Umbilical cord (tissue), 2 donors: ENCODE measurements around the gene AIFM2. TPM values are rescaled to one million over a fixed set of nuclear protein-coding genes. Genes with fewer than 3 reads are reported as not detected.
"Not testable (repeated sequence)": the region's sequence is repeated elsewhere in the genome, so short reads cannot be mapped to it uniquely, and the experiment has no call there.

ENCODE experiments used
- DNase-seq: peaks from one replicate; pipeline ENCODE4 v3.0.0-alpha.2; 2015; ENCODE audit warnings: low spot score
- total RNA-seq: library from RNA; depleted of rRNA; stranded (reverse); fragments of >200 nt; gene quantifications from one replicate; pipeline ENCODE4 v1.2.3, GENCODE V29; 2014; ENCODE audit warnings: low replicate concordance; ENCODE audit not compliant: insufficient read depth

AIFM2 gene
- total RNA-seq, 1 donor from 2014 or later, result 2.6 TPM

GRCh38 chr10:70094250-70094649 lies 38.4 kb downstream of the AIFM2 start:
- DNase-seq, result no peak

GRCh38 chr10:70093335-70093944 lies 39.2 kb downstream of the AIFM2 start:
- no peak for DNase-seq

- DNase-seq, result no peak
Observed at GRCh38 chr10:70092389-70092718, 40.3 kb downstream of the AIFM2 start.

GRCh38 chr10:70090951-70091350 lies 41.7 kb downstream of the AIFM2 start:
- no peak for DNase-seq

- no peak for DNase-seq
Observed at GRCh38 chr10:70090013-70090412, 42.6 kb downstream of the AIFM2 start.

- DNase-seq, result no peak
Observed at GRCh38 chr10:70088308-70088698, 44.3 kb downstream of the AIFM2 start.

DNA sequence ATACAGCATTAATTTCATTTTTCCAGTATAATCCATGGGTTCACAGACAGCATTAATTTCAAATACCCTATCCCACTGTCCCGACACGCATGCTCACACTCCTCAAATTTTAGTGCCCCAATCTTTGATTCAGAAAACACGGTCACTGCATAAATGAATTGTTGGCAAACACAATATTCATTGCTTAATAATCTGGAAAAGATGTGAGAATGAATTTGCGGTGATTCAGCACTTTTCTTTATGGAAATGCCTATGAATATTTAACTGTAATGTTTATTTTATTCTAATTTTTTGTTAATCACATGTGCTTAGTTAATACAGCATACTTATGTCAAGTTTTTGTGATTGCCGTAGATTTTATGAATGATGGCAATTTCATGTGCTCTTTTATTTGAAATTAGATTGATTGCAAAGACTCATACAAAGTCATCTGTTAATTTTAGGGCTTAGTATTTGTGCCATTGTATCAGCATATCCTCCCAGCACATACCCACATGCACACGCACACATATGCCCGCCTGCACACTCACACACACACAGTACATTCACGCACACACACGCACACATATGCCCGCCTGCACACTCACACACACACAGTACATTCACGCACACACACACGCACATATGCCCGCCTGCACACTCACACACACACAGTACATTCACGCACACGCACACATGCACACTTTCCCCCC lies 44.9 kb downstream of the AIFM2 start:
- no peak for DNase-seq

DNA sequence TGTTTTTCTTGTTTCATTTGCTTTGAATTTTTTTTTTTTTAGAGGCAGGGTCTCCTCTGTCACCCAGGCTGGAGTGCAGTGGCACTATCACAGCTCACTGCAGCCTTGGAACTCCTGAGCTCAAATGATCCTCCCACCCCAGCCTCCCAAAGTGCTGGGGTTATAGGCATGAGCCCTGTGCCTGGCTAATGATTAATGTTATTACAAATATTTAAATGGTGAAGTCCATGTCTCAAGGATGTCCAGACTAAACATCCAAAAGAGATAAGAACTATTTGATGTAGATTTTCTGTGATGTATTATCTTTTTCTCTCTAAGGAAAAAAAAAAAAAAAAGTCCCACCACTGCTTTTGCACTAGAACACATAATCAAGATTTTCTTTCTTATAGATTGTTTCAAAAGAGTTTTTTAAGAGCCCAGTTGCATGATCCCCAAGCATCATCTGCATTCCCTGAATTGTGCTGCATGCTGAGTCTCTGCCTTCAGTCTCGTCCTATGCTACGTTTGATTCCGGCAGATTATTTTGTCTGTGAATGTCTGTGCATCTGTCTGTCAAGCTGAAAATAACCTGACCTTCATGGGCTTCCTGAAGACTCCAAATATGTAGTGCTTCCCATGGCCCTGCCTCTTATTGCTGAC lies 46.5 kb downstream of the AIFM2 start:
- DNase-seq, result no peak

GRCh38 chr10:70084189-70084588 lies 48.4 kb downstream of the AIFM2 start:
- no peak for DNase-seq

DNA sequence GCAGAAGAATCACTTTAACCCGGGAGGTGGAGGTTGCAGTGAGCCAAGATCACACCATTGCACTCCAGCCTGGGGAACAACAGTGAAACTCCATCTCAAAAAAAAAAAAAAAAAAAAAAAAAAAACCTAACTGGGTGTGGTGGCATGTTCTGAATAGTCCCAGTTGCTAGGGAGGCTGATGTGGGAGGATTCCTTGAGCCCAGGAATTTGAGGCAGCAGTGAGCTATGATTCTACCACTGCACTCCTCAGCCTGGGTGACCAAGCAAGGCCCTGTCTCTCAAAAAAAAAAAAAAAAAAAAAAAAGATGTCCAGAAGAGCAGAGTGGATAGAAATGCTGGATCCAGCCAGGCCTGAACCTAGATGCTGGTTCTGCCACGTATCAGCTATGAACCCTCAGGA lies 51.8 kb downstream of the AIFM2 start:
- DNase-seq, result not testable (repeated sequence)

GRCh38 chr10:70078937-70079336 lies 53.7 kb downstream of the AIFM2 start:
- DNase-seq, result no peak

- no peak for DNase-seq
Observed at GRCh38 chr10:70078329-70078728, 54.3 kb downstream of the AIFM2 start.

DNA sequence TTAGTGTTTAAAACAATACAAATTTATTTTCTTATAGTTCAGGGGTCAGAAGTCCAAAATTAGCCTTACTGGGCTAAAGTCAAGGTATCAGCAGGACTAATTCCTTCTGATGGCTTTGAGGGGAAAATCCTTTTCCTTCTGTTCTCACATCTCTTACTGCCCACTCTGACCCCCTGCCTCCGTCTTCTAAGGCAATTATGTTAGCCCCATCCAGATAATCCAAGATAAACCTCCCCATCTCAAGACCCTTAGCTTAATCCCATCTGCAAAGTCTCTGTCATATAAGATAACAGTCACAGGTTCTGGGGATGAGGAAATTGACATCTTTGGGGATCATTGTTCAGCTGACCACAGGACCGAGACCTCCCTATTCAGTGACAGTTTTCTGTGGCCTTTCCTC lies 57.7 kb downstream of the AIFM2 start:
- no peak for DNase-seq

GRCh38 chr10:70074165-70074564 lies 58.5 kb downstream of the AIFM2 start:
- DNase-seq, result peak; percentile 7

DNA sequence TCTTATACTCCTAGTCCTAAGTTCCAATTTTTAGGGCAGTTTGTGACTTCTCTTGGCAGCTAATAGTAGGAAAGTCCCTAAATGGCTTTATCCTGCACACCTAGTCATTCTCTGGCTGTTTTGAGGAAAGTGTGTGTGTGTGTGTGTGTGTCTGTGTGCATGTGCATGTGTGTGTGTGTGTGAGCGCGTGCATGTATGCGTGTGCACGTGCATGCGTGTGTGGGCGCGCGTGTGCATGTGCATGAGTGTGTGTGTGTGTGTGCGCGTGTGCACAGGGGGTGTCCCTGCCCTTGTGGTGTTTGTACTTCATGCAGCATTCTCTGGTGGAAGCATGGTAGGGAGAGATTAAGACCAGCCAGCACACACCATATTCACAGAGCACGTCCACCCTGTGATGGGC lies 61.8 kb downstream of the AIFM2 start:
- no peak for DNase-seq

GRCh38 chr10:70069346-70069745 lies 63.3 kb downstream of the AIFM2 start:
- no peak for DNase-seq

DNA sequence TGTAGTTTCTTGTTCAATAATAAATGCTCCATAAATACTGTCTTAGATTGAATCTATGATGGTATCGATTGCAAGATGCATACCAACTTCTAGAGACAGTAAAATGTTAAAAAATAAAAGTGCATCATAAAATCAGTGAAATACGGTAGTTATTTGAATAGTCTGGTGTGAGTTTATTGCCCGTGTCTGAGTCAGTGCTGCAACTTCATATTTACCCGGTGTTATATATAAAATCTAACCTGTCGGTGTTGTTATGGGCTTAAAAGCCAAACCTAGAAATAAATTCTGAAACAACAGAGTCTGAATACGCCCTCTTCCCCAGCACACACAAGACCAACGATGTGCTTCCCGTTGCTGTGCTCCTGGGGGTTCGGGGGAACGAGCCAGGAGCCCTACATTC lies 63.7 kb downstream of the AIFM2 start:
- no peak for DNase-seq

GRCh38 chr10:70067586-70067985 lies 65.0 kb downstream of the AIFM2 start:
- no peak for DNase-seq

DNA sequence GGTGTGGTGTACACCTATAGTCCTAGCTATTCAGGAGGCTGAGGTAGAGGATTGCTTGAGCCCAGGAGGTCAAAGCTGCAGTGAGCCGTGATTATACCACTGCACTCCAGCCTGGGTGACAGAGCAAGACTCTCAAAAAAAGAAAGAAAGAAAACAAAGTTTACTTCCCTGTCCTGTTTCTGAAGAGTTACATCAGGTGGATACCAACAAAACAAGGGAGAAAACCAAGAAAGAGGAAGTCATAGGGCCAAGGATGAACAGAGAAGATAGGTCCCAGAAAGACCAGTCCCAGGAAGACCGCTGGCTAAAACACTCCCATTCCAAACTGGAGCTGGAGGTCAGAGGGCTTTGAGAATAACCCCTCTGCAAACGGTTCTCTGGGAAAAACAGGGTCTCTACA lies 66.4 kb downstream of the AIFM2 start:
- DNase-seq, result no peak

- no peak for DNase-seq
Observed at GRCh38 chr10:70064486-70064885, 68.1 kb downstream of the AIFM2 start.

GRCh38 chr10:70063418-70064098 lies 69.1 kb downstream of the AIFM2 start:
- no peak for DNase-seq
